Effector memory CD4-positive, alpha-beta T cell (primary cell): ENCODE data around the gene CIAO2B.

Source experiments
- DNase-seq, 3 donors: peaks; one replicate each; pipeline ENCODE4 v3.0.0-alpha.2; 2020
- H3K27ac ChIP-seq: 2 replicates; pipeline ENCODE4 v1.7.0; 2013; ENCODE audit warnings: mild to moderate bottlenecking, low read length, moderate library complexity; ENCODE audit not compliant: insufficient read depth, poor library complexity, severe bottlenecking
- H3K27me3 ChIP-seq: replicated peaks from 2 replicates; pipeline ENCODE4 v1.7.0; 2013; ENCODE audit warnings: mild to moderate bottlenecking, low read length; ENCODE audit not compliant: insufficient read depth, control insufficient read depth, poor library complexity, severe bottlenecking
- H3K36me3 ChIP-seq: 2 replicates; pipeline ENCODE4 v1.7.0; 2013; ENCODE audit warnings: mild to moderate bottlenecking, low read length, moderate library complexity; ENCODE audit not compliant: control insufficient read depth, insufficient read depth
- H3K4me1 ChIP-seq: 2 replicates; pipeline ENCODE4 v1.7.0; 2013; ENCODE audit warnings: low read length, mild to moderate bottlenecking; ENCODE audit not compliant: control insufficient read depth, insufficient read depth, poor library complexity, severe bottlenecking
- H3K4me3 ChIP-seq: 2 replicates; pipeline ENCODE4 v1.7.0; 2013; ENCODE audit warnings: low read length, low read depth, mild to moderate bottlenecking; ENCODE audit not compliant: insufficient read depth, poor library complexity, severe bottlenecking
- H3K9me3 ChIP-seq: 2 replicates; pipeline ENCODE4 v1.7.0; 2013; ENCODE audit warnings: mild to moderate bottlenecking, low read length, moderate library complexity; ENCODE audit not compliant: control insufficient read depth

The CIAO2B gene

GRCh38 chr16:66928702-66929388 is 5.4 kb downstream of the CIAO2B start:
- Histone ChIP-seq H3K4me3 (no peak overlapping the region), H3K9me3 (no peaks in the 10 kb centered on the region), H3K4me1 (peaks cover 14% of the 10 kb centered on the region), H3K27ac (no peak overlapping the region), H3K36me3 (peaks cover 7% of the 10 kb centered on the region), H3K27me3 (peaks cover 12% of the 10 kb centered on the region)
- DNase-seq: no peak

DNA sequence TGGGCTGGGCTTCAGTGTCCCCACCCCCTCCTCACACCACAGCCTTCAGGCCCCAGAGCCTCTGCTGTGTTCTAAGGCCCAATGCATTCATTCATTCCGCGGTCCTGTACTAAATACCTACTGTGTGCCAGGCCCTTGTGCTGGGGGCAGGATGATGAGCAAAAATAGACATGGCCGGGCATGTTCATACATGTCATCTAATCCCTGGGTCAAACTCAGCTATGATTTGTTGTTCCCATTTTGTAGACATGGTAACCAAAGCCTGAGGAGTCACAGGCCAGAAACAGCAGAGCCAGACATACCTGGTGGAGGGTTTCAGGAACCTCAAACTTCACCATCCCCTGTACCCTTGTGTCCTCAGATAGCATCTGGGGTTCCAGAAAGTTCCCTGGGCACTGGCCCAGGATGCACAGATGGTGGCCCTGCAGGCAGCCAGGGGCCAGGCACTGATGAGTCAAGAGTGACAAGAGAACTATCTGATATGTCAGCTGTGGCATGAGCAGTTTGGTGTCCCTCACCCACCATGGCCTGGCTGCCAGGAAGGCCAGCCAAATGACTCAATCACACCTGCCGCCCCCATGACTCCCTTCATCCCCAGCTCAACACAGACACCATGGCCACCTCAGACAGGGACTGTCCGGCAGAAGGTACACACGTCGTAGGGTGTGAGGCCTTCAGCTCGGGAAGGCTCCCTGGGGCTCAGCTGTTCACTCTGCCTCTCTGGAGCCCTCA is 6.1 kb downstream of the CIAO2B start:
- DNase-seq: no peak
- Histone ChIP-seq H3K27me3 (peaks cover 12% of the 10 kb centered on the region), H3K36me3 (peaks cover 7% of the 10 kb centered on the region), H3K4me1 (peaks cover 7% of the 10 kb centered on the region), H3K27ac (no peak overlapping the region), H3K9me3 (no peaks in the 10 kb centered on the region), H3K4me3 (no peak overlapping the region)

DNA sequence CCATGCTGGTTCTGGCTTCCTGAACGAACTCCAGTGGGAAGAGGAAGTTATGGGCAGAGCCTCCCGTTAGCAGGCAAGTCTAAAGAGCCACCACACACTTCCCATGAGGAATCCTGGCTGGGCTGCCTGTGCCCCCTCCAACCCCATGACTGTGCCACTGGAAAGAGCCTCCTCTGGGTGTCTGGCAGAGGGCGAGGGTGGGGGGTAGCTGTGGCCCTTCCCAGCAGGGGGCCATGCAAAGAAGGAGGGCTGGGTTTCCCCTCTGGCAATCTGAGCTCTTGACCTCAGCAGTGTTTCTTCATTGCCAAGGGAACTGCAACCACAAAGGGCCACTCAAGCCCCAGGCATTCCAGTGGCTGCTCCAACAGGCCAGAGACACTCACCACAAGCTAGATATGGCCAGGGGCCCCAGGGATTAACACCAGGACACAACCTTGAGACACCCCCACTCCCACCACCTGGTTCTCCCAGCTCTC is 7.2 kb downstream of the CIAO2B start:
- no peak for DNase-seq
- Histone ChIP-seq H3K4me1 (peaks cover 6% of the 10 kb centered on the region), H3K27ac (no peak overlapping the region)

DNA sequence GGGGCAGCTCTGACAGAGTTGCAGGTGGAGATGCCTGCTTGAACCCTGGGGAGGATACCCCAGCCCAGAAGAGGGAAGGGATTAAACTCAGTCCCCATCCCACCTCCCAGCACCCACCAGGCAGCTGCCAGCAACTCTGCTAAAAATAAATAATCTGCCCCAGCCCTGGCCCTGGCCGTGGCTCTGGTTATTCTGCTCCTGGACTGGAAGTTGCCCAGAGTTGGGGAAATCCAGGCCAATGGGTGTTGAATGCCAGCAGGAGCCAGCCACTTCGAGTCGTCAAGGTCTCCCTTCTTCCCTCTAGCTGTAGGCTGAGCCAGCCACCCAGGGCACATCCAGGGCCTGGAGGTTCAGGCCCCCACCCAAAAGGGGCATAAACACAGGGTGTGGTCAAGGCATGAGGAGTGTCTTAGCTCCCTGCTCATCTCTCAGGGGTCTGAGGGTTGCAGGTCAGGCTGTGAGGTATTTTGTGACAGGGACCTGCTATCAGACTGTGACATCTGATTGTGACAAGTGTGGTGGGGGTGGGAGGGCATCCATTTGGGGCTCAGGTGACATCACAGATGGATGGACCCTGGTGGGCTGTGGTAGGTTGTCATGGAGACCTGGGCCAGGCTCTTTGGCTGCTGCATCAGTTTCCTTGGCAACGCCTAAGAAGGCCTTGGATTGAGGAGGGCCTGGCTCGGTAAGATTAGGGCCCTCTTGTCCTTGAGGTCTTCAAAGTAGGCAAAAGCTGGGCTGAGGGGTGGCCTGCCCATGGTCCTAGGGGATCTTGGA is 7.8 kb downstream of the CIAO2B start:
- Histone ChIP-seq H3K27ac (no peak overlapping the region), H3K4me3 (no peak overlapping the region), H3K36me3 (no peaks in the 10 kb centered on the region), H3K27me3 (peaks cover 12% of the 10 kb centered on the region), H3K9me3 (no peaks in the 10 kb centered on the region), H3K4me1 (peaks cover 6% of the 10 kb centered on the region)
- DNase-seq: no peak

More for the DNA sequence above, 7.2 kb downstream of the CIAO2B start:
- Histone ChIP-seq H3K27me3 (peaks cover 12% of the 10 kb centered on the region), H3K36me3 (peaks cover under 1% of the 10 kb centered on the region), H3K9me3 (no peaks in the 10 kb centered on the region), H3K4me3 (no peak overlapping the region)

GRCh38 chr16:66925322-66925840 is 8.8 kb downstream of the CIAO2B start, which contains the start of gene RRAD:
Gene RRAD (minus strand): TSS chr16:66925535. CDS start chr16:66925179, 356 bp downstream.
- no peak within 1 kb of the TSS for H3K27ac ChIP-seq
- peaks cover 12% of the 10 kb centered on the region for H3K27me3 ChIP-seq
- peaks cover 6% of the 10 kb centered on the region for H3K4me1 ChIP-seq
- no peak for DNase-seq
- peak within 1 kb of the TSS; percentile 34 for H3K4me3 ChIP-seq
- no peaks in the 10 kb centered on the region for H3K36me3 ChIP-seq
- no peaks in the 10 kb centered on the region for H3K9me3 ChIP-seq

- Histone ChIP-seq H3K27ac (no peak overlapping the region), H3K4me3 (peak overlapping the region; percentile 34), H3K4me1 (peaks cover 6% of the 10 kb centered on the region), H3K9me3 (no peaks in the 10 kb centered on the region), H3K36me3 (no peaks in the 10 kb centered on the region), H3K27me3 (peaks cover 12% of the 10 kb centered on the region)
- peak in 2 of 3 donors; percentile 5 to 22 for DNase-seq
These were observed 9.5 kb downstream of the CIAO2B start for GRCh38 chr16:66924527-66925321.

DNA sequence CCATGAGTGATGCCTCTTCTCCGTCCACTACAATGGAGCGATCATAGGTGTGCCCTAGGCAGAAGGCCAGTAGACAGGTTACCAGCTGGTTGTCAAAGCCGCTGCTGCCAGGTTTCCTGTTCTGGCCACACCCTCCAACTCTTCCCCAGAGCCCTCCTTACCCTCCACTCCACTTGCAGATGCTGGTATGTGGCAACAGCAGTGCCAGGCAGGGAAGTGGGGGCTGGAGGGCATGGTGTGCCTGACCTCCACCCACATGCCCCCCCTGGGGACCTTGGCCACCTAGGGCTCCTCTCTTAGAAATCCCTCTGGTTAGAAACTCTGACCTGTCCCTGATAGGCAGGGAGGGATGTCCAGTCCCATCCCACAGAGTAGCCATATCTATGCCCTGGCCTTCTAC is 10.3 kb downstream of the CIAO2B start:
- H3K27me3 ChIP-seq: peaks cover 12% of the 10 kb centered on the region
- H3K4me3 ChIP-seq: no peak overlapping the region

DNA sequence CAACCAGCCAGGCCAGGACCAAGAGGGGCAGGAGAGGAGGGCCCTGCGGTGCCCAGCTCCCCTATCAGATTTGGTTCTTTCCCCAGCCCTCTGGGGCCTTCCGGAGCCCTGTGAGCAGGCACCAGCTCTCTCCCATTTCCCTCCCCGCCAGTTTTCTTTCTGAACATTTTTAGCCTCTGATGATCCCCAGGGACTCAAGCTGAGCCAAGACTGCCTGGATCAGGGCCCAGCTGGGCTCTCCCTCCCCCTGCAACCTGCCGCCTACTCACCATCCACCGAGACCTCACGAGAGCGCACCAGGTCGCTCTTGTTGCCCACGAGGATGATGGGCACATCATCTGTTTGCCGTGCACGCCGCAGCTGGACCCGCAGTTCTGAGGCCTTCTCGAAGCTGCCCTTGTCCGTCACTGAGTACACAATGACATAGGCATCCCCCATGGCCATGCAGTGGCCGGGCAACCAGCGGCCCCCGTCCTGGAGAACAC is 10.9 kb downstream of the CIAO2B start:
- no peak overlapping the region for H3K4me3 ChIP-seq
- no peaks in the 10 kb centered on the region for H3K36me3 ChIP-seq
- peaks cover 12% of the 10 kb centered on the region for H3K27me3 ChIP-seq
- H3K4me1 ChIP-seq: peaks cover 6% of the 10 kb centered on the region
- H3K27ac ChIP-seq: no peak overlapping the region
- no peak for DNase-seq
- H3K9me3 ChIP-seq: no peaks in the 10 kb centered on the region

More for the DNA sequence above, 10.3 kb downstream of the CIAO2B start:
- DNase-seq: no peak
- peaks cover 6% of the 10 kb centered on the region for H3K4me1 ChIP-seq
- no peaks in the 10 kb centered on the region for H3K9me3 ChIP-seq
- H3K36me3 ChIP-seq: no peaks in the 10 kb centered on the region
- no peak overlapping the region for H3K27ac ChIP-seq
